HepG2 (cell line): ENCODE measurements around the gene GPT2. TPM values are rescaled to one million over a fixed set of nuclear protein-coding genes. Genes with fewer than 3 reads are reported as not detected.

Experiments used
- ATAC-seq: fragments of 200-7000 bp; cut with Tn5 transposase; 3 replicates; pipeline ENCODE4 v1.9.1; 2020; ENCODE audit warnings: mild to moderate bottlenecking, moderate library complexity
- BruUV-seq: library from RNA; stranded (reverse); fragments of 400-500 nt; replicated peaks from 2 replicates; lab custom pipeline; 2021; lab: Mats Ljungman, UMichigan
- CTCF ChIA-PET: fragments of 300-600 bp; formaldehyde crosslinking; extraction: SDS; loops from one replicate; lab custom pipeline; 2021; ENCODE audit warnings: low total read pairs, inconsistent platforms, low intra/inter-chr PET ratio; lab: Yijun Ruan, JAX
- POLR2A ChIA-PET: fragments of 350-600 bp; sonication (Branson Sonifier 250); formaldehyde crosslinking; loops from one replicate; lab custom pipeline; 2020; ENCODE audit warnings: antibody characterized with exemption, inconsistent platforms; lab: Yijun Ruan, JAX
- DNase-seq: peaks from one replicate; pipeline ENCODE4 v3.0.0-alpha.2; 2015; ENCODE audit warnings: low spot score
- FAIRE-seq: peaks from 3 replicates; lab custom pipeline; 2011; peaks lifted over from hg19 to GRCh38; lab: Jason Lieb, UNC
- H2AFZ ChIP-seq: one replicate; pipeline ENCODE4 v1.6.1; 2011; ENCODE audit warnings: low read length, inconsistent platforms
- H3K27ac ChIP-seq: fragments of 300-600 bp; 3 replicates; pipeline ENCODE4 v1.8.0; 2011; ENCODE audit warnings: mixed run types, mild to moderate bottlenecking, mixed read lengths, low read length, inconsistent platforms; ENCODE audit not compliant: insufficient read depth; ENCODE audit errors: extremely low read length
- H3K27me3 ChIP-seq, 2 experiments: fragments of 200-600 bp in 1 of 2; 2 replicates in 1 of 2; 3 replicates in 1 of 2; pipeline versions ENCODE4 v1.6.0 to v1.8.0; 2011; ENCODE audit warnings: low read length in 2 of 2, mild to moderate bottlenecking in 2 of 2, moderate library complexity in 2 of 2, inconsistent platforms in 1 of 2; ENCODE audit not compliant: insufficient read depth in 2 of 2, control insufficient read depth in 1 of 2
- H3K36me3 ChIP-seq, 2 experiments: fragments of 200-600 bp in 1 of 2; replicated peaks in 1 of 2; 2 replicates in 1 of 2; 3 replicates in 1 of 2; pipeline versions ENCODE4 v1.5.1 to v1.8.0; 2011; ENCODE audit warnings: low read length in 2 of 2, inconsistent platforms in 1 of 2; ENCODE audit not compliant: insufficient read depth in 2 of 2, control insufficient read depth in 1 of 2
- H3K4me1 ChIP-seq: 2 replicates; pipeline ENCODE4 v1.5.1; 2012; ENCODE audit warnings: low read length, inconsistent platforms; ENCODE audit not compliant: insufficient read depth
- H3K4me2 ChIP-seq: 2 replicates; pipeline ENCODE4 v1.6.0; 2011; ENCODE audit warnings: low read depth, low read length, inconsistent platforms
- H3K4me3 ChIP-seq, 3 experiments: fragments of 200-600 bp in 1 of 3; sonication (generic), shearing (Covaris generic) in 1 of 3; replicated peaks in 1 of 3; 2 replicates each; pipeline ENCODE4 v1.5.1; 2011 to 2016; ENCODE audit warnings: low read length in 3 of 3, inconsistent platforms in 2 of 3, low read depth in 2 of 3, mild to moderate bottlenecking in 2 of 3, control low read depth in 1 of 3, mixed read lengths in 1 of 3; ENCODE audit not compliant: insufficient read depth in 1 of 3
- H3K79me2 ChIP-seq: one replicate; pipeline ENCODE4 v1.6.1; 2011; ENCODE audit warnings: low read length, inconsistent platforms; ENCODE audit not compliant: insufficient read depth
- H3K9ac ChIP-seq: 2 replicates; pipeline ENCODE4 v1.6.0; 2011; ENCODE audit warnings: mild to moderate bottlenecking, low read depth, low read length, inconsistent platforms; ENCODE audit not compliant: insufficient read depth
- H3K9me3 ChIP-seq: 2 replicates; pipeline ENCODE4 v1.5.1; 2012; ENCODE audit warnings: mild to moderate bottlenecking, low read length
- H4K20me1 ChIP-seq: 2 replicates; pipeline ENCODE4 v1.6.0; 2011; ENCODE audit warnings: inconsistent platforms, mild to moderate bottlenecking, low read length, moderate library complexity; ENCODE audit not compliant: insufficient read depth
- FOSL2 ChIP-seq: sonication (generic); formaldehyde crosslinking; IDR thresholded peaks from 2 replicates; pipeline ENCODE4 v1.4.0; 2020; ENCODE audit warnings: missing genetic modification reagents
- GTF2F1 ChIP-seq: fragments of 150-350 bp; IDR thresholded peaks from 2 replicates; pipeline ENCODE4 v1.6.1; 2014; ENCODE audit warnings: low read length
- HDAC6 ChIP-seq: fragments of 200-600 bp; sonication (generic); IDR thresholded peaks from 2 replicates; pipeline ENCODE4 v1.7.0; 2017; ENCODE audit warnings: mild to moderate bottlenecking, antibody characterized with exemption, low read length, low read depth
- IKZF1 ChIP-seq: fragments of 450-650 bp; IDR thresholded peaks from 2 replicates; pipeline ENCODE4 v1.7.1; 2016
- MAZ ChIP-seq, 2 experiments: sonication (generic) in 1 of 2; formaldehyde crosslinking in 1 of 2; IDR thresholded peaks; 2 replicates each; pipeline versions ENCODE4 v1.5.0 to v1.6.1; 2012 to 2020; ENCODE audit warnings: low read depth in 2 of 2, mild to moderate bottlenecking in 2 of 2, borderline replicate concordance in 1 of 2, improper control_type of control experiment in 1 of 2, low read length in 1 of 2, missing genetic modification reagents in 1 of 2, moderate library complexity in 1 of 2
- NCOA2 ChIP-seq: sonication (generic); formaldehyde crosslinking; IDR thresholded peaks from 2 replicates; pipeline ENCODE4 v1.8.0; 2022; ENCODE audit warnings: inconsistent platforms
- NCOR1 ChIP-seq: fragments of 200-600 bp; sonication (generic); IDR thresholded peaks from 2 replicates; pipeline ENCODE4 v1.7.0; 2017; ENCODE audit warnings: antibody characterized with exemption, low read length, borderline replicate concordance
- PRMT3 ChIP-seq: sonication (generic); formaldehyde crosslinking; IDR thresholded peaks from 2 replicates; pipeline ENCODE4 v1.8.1; 2022; ENCODE audit warnings: low read depth, mild to moderate bottlenecking, moderate library complexity, missing genetic modification reagents, borderline replicate concordance
- REL ChIP-seq: sonication (generic); formaldehyde crosslinking; conservative IDR thresholded peaks from 2 replicates; pipeline ENCODE4 v1.8.0; 2022; ENCODE audit warnings: mild to moderate bottlenecking, missing genetic modification reagents, moderate library complexity
- SP5 ChIP-seq: IDR thresholded peaks from 2 replicates; pipeline ENCODE4 v1.6.1; 2016; ENCODE audit warnings: low read depth, borderline replicate concordance
- WIZ ChIP-seq: sonication (generic); formaldehyde crosslinking; IDR thresholded peaks from 2 replicates; pipeline ENCODE4 v1.5.1; 2020; ENCODE audit warnings: mild to moderate bottlenecking, missing genetic modification reagents
- ZBTB26 ChIP-seq: IDR thresholded peaks from 2 replicates; pipeline ENCODE4 v1.6.1; 2016; ENCODE audit warnings: missing compliant biosample characterization, missing genetic modification reagents, borderline replicate concordance
- ZFX ChIP-seq: sonication (generic); formaldehyde crosslinking; IDR thresholded peaks from 2 replicates; pipeline ENCODE4 v1.4.0; 2020; ENCODE audit warnings: mild to moderate bottlenecking, low read depth, missing genetic modification reagents, moderate library complexity
- ZNF260 ChIP-seq: sonication (generic); formaldehyde crosslinking; IDR thresholded peaks from 2 replicates; pipeline ENCODE4 v1.4.0; 2020; ENCODE audit warnings: missing genetic modification reagents, low read depth, mild to moderate bottlenecking, borderline replicate concordance
- ZNF280D ChIP-seq: sonication (generic); formaldehyde crosslinking; IDR thresholded peaks from 2 replicates; pipeline ENCODE4 v1.5.1; 2020; ENCODE audit warnings: mild to moderate bottlenecking, missing genetic modification reagents
- ZNF343 ChIP-seq: sonication (generic); formaldehyde crosslinking; IDR thresholded peaks from 2 replicates; pipeline ENCODE4 v1.4.0; 2020; ENCODE audit warnings: mild to moderate bottlenecking, missing genetic modification reagents
- ZNF383 ChIP-seq: sonication (generic); formaldehyde crosslinking; IDR thresholded peaks from 2 replicates; pipeline ENCODE4 v1.4.0; 2020; ENCODE audit warnings: missing genetic modification reagents, mild to moderate bottlenecking, borderline replicate concordance
- ZNF691 ChIP-seq: sonication (generic); formaldehyde crosslinking; IDR thresholded peaks from 2 replicates; pipeline ENCODE4 v1.4.0; 2020; ENCODE audit warnings: missing genetic modification reagents, low read depth, mild to moderate bottlenecking, borderline replicate concordance
- WGBS: methylation state at CpG from one replicate; pipeline ENCODE4 v1.1.6; 2017; ENCODE audit warnings: low lambda C conversion rate; 5-methylcytosine and 5-hydroxymethylcytosine counted together
- in situ Hi-C: cut with HindIII; loops from 2 replicates; pipeline ENCODE4 v1.10.0; 2017; ENCODE audit warnings: low pct_unique_long_range_greater_than_20kb; ENCODE audit not compliant: extremely low pct_ligation_motif_present
- intact Hi-C: fragments of 100-400 bp; cut with micrococcal nuclease; formaldehyde crosslinking; loops from one replicate; pipeline ENCODE4 v1.10.0; 2022; ENCODE audit not compliant: unreplicated experiment
- polyA plus RNA-seq, 8 experiments: library from polyadenylated mRNA; depleted of rRNA in 3 of 8; stranded (reverse) in 7 of 8; unstranded in 1 of 8; fragments of >200 nt; fragmentation: Illumina TruSeq in 4 of 8; extraction: Trizol in 4 of 8; gene quantifications; 2 replicates each; pipeline versions ENCODE4 v1.2.1 to v1.2.3, GENCODE V29; 2011 to 2016; ENCODE audit warnings: low read depth in 4 of 8, missing spikeins in 1 of 8, mixed read lengths in 1 of 8; ENCODE audit not compliant: insufficient read depth in 1 of 8
- total RNA-seq, 5 experiments: library from RNA; depleted of rRNA; stranded (reverse); fragments of >200 nt; fragmentation: Illumina TruSeq; extraction: Trizol; gene quantifications; 2 replicates each; pipeline ENCODE4 v1.2.3, GENCODE V29; 2016; ENCODE audit warnings: low read depth in 1 of 5

The GPT2 gene
- total and polyA plus RNA-seq, 2 of the 13 experiments (the other 11 are each of a cell fraction or from before 2014, with no cell fraction given), result 138 to 267 TPM

- Histone ChIP-seq H3K4me1 (peaks cover 75% of the 10 kb centered on the region), H3K4me2 (peak overlapping the region; percentile 34), H3K27ac (no peak overlapping the region), H3K4me3 (no peak overlapping the region), H3K27me3 (no peaks in the 10 kb centered on the region), H3K9ac (no peak overlapping the region), H3K79me2 (no peaks in the 10 kb centered on the region), H2AFZ (no peak overlapping the region), H3K36me3 (no peaks in the 10 kb centered on the region), H4K20me1 (no peaks in the 10 kb centered on the region), H3K9me3 (no peaks in the 10 kb centered on the region)
- ChIA-PET CTCF (interaction anchor here (0.8 to 2.4 kb wide), 8 partner anchors 30 to 76 kb away, joined by 3 to 91 read pairs (median 4); partner anchors contain the start of gene GPT2), POLR2A (interaction anchor here (0.9 to 2.2 kb wide), 18 partner anchors 10 to 1311 kb away, joined by 3 to 21 read pairs (median 4); partner anchors contain the start of gene GPT2)
- peak; percentile 81 for DNase-seq
- 0% methylated on average over 5 of the region's 5 CpGs for WGBS
- peak; percentile 86 for ATAC-seq
- in situ Hi-C loops, result no loop called here
- no TSS peak for BruUV-seq
- FAIRE-seq, result peak; percentile 81
- intact Hi-C loops, result loop anchor here (1.0 to 2.0 kb wide), 4 partner anchors 33 to 75 kb away; no protein-coding TSS in a partner anchor
- TF ChIP-seq ZFX (peak; percentile 84), NCOA2 (peak; percentile 22; the same call in 1 of the 2 replicates), REL (CRISPR knock-in tag) (no peak), ZNF343 (0 out of 2 replicates have a peak, but pooled peaks have one; percentile 70), ZNF260 (CRISPR knock-in tag) (no peak), MAZ (IDR thresholded peaks at IDR 0.05; ENCODE audit: borderline replicate concordance, low read depth, low read length) (no peak), MAZ (CRISPR knock-in tag; IDR thresholded peaks at IDR 0.05; ENCODE audit: low read depth) (peak; percentile 73), ZNF383 (CRISPR knock-in tag) (peak; percentile 79; the same call in 1 of the 2 replicates), NCOR1 (no peak), IKZF1 (no peak), WIZ (CRISPR knock-in tag) (no peak), SP5 (CRISPR knock-in tag) (no peak), ZBTB26 (CRISPR knock-in tag) (peak; percentile 53; the same call in 1 of the 2 replicates), ZNF691 (CRISPR knock-in tag) (peak; percentile 98; the same call in 1 of the 2 replicates), HDAC6 (no peak), GTF2F1 (no peak), FOSL2 (CRISPR knock-in tag) (peak; percentile 58), ZNF280D (CRISPR knock-in tag) (peak; percentile 49; the same call in 1 of the 2 replicates), PRMT3 (CRISPR knock-in tag) (no peak)
These were observed 30.3 kb upstream of the GPT2 start for GRCh38 chr16:46853713-46854443.
